Measurements from ENCODE around the gene CFAP73.
A peak's percentile ranks its signal among the peaks of the same experiment; 100 is the strongest.
"Not testable (repeated sequence)": the region's sequence is repeated elsewhere in the genome, so short reads cannot be mapped to it uniquely, and the experiment has no call there.

The CFAP73 gene

GRCh38 chr12:113200021-113200797, 50.7 kb downstream of the CFAP73 start:
- Mint-ChIP-seq H3K4me1 (peaks cover 24% of the 10 kb centered on the region), H3K27ac (no peak overlapping the region), H3K27me3 (no peaks in the 10 kb centered on the region), H3K9me3 (no peaks in the 10 kb centered on the region), H3K4me3 (no peak overlapping the region)
- ATAC-seq (no peak), DNase-seq (no peak)

GRCh38 chr12:113201187-113202177, 52.0 kb downstream of the CFAP73 start:
- DNase-seq (no peak), ATAC-seq (no peak)
- Mint-ChIP-seq H3K27me3 (no peaks in the 10 kb centered on the region), H3K4me3 (no peak overlapping the region), H3K27ac (peak overlapping the region in 1 of 2 donors; percentile 90), H3K4me1 (peaks cover 28% of the 10 kb centered on the region), H3K9me3 (peaks cover 0 to 5% of the 10 kb centered on the region in 2 donors)

GRCh38 chr12:113202300-113203075, 53.0 kb downstream of the CFAP73 start:
- no peak overlapping the region for H3K27ac Mint-ChIP-seq
- peaks cover 0 to 7% of the 10 kb centered on the region in 2 donors for H3K9me3 Mint-ChIP-seq
- H3K4me3 Mint-ChIP-seq, result no peak overlapping the region
- DNase-seq (no peak), ATAC-seq (no peak)
- no peaks in the 10 kb centered on the region for H3K27me3 Mint-ChIP-seq
- H3K4me1 Mint-ChIP-seq, result peaks cover 33% of the 10 kb centered on the region

DNA sequence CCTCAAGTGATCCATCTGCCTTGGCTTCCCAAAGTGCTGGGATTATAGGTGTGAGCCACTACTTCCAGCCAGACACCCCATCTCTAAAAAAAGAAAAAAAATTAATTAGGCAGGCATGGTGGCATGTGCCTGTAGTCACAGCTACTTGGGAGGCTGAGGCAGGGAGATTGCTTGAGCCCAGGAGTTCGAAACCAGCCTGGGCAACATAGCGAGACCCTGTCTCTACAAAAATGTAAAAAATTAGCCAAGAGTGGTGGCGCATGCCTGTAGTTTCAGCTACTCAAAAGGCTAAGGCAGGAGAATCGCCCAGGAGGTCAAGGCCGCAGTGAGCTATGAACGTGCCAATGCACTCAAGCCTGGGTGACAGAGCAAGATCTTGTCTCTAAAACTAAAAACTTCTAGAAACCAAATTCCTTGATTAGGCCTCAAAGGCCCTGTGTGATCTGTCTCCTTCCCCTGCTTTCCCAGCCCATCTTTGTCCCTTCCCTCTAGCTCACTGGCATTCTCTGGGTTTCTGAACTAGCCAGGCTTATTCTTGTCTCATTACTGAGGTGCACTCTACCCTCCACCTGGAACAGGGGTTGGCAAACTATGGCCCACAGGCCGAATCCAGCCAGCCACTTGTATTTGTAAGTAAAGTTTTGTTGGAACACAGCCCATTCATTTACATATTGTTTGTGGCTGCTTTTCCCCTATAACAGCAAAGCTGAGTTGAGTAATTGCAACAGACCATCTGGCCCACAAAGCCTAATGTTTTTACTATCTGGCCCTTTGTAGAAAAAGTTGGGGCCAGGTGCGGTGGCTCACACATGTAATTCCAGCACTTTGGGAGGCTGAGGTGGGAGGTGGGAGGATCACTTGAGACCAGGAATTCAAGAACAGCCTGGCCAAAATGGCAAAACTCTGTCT, 54.6 kb downstream of the CFAP73 start:
- Mint-ChIP-seq H3K27me3 (no peaks in the 10 kb centered on the region), H3K9me3 (peaks cover 0 to 7% of the 10 kb centered on the region in 2 donors), H3K27ac (peak overlapping the region in 1 of 2 donors; percentile 88), H3K4me3 (no peak overlapping the region), H3K4me1 (peaks cover 43% of the 10 kb centered on the region)
- ATAC-seq, result no peak
- DNase-seq, result peak in 1 of 2 donors; percentile 28

DNA sequence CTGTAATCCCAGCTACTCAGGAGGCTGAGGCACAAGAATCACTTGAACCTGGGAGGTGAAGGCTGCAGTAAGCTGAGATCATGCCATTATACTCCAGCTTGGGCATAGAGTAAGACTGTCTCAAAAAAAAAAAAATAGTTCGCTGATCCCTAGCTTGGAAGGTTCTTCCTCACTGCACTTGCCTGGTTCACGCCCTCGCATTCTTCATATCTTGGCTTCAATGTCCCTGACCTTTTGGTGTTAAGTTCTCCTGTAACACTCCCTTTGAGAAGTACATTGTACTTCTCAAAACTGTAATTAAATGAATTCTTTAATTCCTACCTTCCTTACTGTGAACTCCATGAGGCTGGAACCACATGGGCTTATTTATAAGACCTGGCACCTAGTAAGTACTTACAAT, 55.3 kb downstream of the CFAP73 start:
- Mint-ChIP-seq H3K27me3 (no peaks in the 10 kb centered on the region), H3K9me3 (peaks cover 0 to 7% of the 10 kb centered on the region in 2 donors), H3K27ac (no peak overlapping the region), H3K4me1 (peaks cover 50% of the 10 kb centered on the region), H3K4me3 (no peak overlapping the region)
- ATAC-seq (no peak), DNase-seq (no peak)

GRCh38 chr12:113206802-113207201, 57.3 kb downstream of the CFAP73 start:
- Mint-ChIP-seq H3K4me3 (peak overlapping the region in 1 of 2 donors; percentile 35), H3K9me3 (peaks cover 0 to 16% of the 10 kb centered on the region in 2 donors), H3K4me1 (peaks cover 62% of the 10 kb centered on the region), H3K27ac (peak overlapping the region; percentile 59 to 84)
- not testable (repeated sequence) for H3K27me3 Mint-ChIP-seq, DNase-seq, ATAC-seq

GRCh38 chr12:113207613-113208040, 58.1 kb downstream of the CFAP73 start:
- Mint-ChIP-seq H3K27me3 (no peaks in the 10 kb centered on the region), H3K4me1 (peaks cover 63% of the 10 kb centered on the region), H3K27ac (peak overlapping the region; percentile 84 to 98), H3K4me3 (peak overlapping the region; percentile 74 to 89), H3K9me3 (peaks cover 0 to 16% of the 10 kb centered on the region in 2 donors)
- ATAC-seq (peak; percentile 4), DNase-seq (peak; percentile 25 to 31)

DNA sequence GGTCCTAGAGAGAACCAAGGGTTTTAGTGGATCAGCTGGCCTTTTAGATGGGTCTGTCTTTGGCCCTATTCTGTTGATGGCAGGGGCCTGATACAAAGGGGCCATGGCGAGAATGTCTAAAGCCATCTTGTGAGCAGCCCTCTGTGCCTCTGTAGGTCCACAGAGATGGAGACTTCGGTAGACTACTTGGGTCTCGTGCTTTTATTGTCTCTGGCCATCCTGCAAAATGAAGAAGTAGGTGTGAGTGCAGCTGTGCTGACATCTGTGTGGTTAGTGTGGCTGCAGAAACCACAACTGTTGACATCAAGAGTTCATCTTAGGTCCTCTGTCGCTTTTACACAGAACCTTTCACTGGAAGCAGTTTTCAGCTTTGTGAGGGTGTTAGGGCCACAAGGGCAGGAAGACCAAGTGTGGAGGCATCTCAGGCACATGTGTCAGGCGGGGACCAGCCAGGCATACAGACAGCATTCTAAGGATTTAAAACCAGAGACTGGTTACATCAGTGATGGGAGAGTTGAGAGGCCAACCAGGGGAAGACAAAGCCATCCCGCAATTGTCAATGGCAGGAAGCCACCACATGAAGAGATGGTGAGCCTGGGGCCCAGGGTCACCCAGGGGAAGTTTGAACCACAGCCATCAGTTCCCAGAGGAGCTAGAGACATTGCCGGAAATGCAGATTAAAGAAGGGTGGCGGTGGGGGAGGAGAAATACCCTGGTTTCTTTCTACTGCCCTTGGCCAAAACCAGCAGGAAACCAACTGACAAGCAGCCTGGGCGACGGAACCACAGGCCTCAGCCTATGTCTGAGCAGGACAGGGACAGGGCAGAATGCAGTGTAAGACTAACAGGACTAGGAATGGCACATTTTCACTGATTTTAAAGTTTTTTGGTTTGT, 58.8 kb downstream of the CFAP73 start:
- H3K27ac Mint-ChIP-seq, result peak overlapping the region; percentile 98
- peaks cover 0 to 16% of the 10 kb centered on the region in 2 donors for H3K9me3 Mint-ChIP-seq
- no peaks in the 10 kb centered on the region for H3K27me3 Mint-ChIP-seq
- DNase-seq, result peak; percentile 71 to 90
- peaks cover 63% of the 10 kb centered on the region for H3K4me1 Mint-ChIP-seq
- peak; percentile 90 for ATAC-seq
- H3K4me3 Mint-ChIP-seq, result peak overlapping the region; percentile 74 to 89
